Suppressor macrophage (primary cell): ENCODE measurements around the gene RPS6KB1.
A peak's percentile ranks its signal among the peaks of the same experiment; 100 is the strongest.
"Not testable (repeated sequence)": the region's sequence is repeated elsewhere in the genome, so short reads cannot be mapped to it uniquely, and the experiment has no call there.

Experiments
- DNase-seq, 4 experiments: peaks; one replicate each; pipeline ENCODE4 v3.0.0-alpha.2; 2020 to 2022

Gene RPS6KB1

GRCh38 chr17:59872351-59872750 is 20.6 kb upstream of the RPS6KB1 start:
- no peak for DNase-seq

- not testable (repeated sequence) for DNase-seq
Measured at GRCh38 chr17:59873414-59873813, 19.5 kb upstream of the RPS6KB1 start.

GRCh38 chr17:59874376-59874775 is 18.5 kb upstream of the RPS6KB1 start:
- DNase-seq: no peak

- DNase-seq: peak in 3 of 4 experiments; percentile 29 to 48 (median 47)
Measured at GRCh38 chr17:59876107-59876506, 16.8 kb upstream of the RPS6KB1 start.

GRCh38 chr17:59877965-59878364 is 15.0 kb upstream of the RPS6KB1 start:
- DNase-seq: no peak

GRCh38 chr17:59878624-59879023 is 14.3 kb upstream of the RPS6KB1 start:
- DNase-seq: no peak

GRCh38 chr17:59884861-59885260 is 8.1 kb upstream of the RPS6KB1 start:
- DNase-seq: no peak

GRCh38 chr17:59888145-59888750 is 4.7 kb upstream of the RPS6KB1 start:
- no peak for DNase-seq

GRCh38 chr17:59890720-59891119 is 2.2 kb upstream of the RPS6KB1 start:
- DNase-seq: no peak

GRCh38 chr17:59892251-59892923 is 534 bp upstream of the RPS6KB1 start:
- no peak for DNase-seq

GRCh38 chr17:59893676-59894100 is 767 bp downstream of the RPS6KB1 start:
- peak in 2 of 4 experiments; percentile 38 to 51 for DNase-seq

- DNase-seq: no peak
Measured at GRCh38 chr17:59897090-59897489, 4.2 kb downstream of the RPS6KB1 start.

- peak in 2 of 4 experiments; percentile 35 to 66 for DNase-seq
Measured at GRCh38 chr17:59899099-59899498, 6.2 kb downstream of the RPS6KB1 start.

GRCh38 chr17:59901604-59902003 is 8.7 kb downstream of the RPS6KB1 start:
- DNase-seq: no peak

GRCh38 chr17:59903455-59903854 is 10.5 kb downstream of the RPS6KB1 start:
- no peak for DNase-seq

GRCh38 chr17:59907467-59907866 is 14.5 kb downstream of the RPS6KB1 start:
- DNase-seq: no peak

GRCh38 chr17:59914274-59914854 is 21.4 kb downstream of the RPS6KB1 start:
- DNase-seq: peak; percentile 25 to 80 (median 46)

- no peak for DNase-seq
Measured at GRCh38 chr17:59916446-59916845, 23.5 kb downstream of the RPS6KB1 start.

GRCh38 chr17:59920637-59921036 is 27.7 kb downstream of the RPS6KB1 start:
- DNase-seq: not testable (repeated sequence)

- not testable (repeated sequence) for DNase-seq
Measured at GRCh38 chr17:59930121-59930520, 37.2 kb downstream of the RPS6KB1 start.

GRCh38 chr17:59930768-59931167 is 37.8 kb downstream of the RPS6KB1 start:
- peak in 1 of 4 experiments; percentile 2 for DNase-seq

GRCh38 chr17:59933317-59933716 is 40.4 kb downstream of the RPS6KB1 start:
- DNase-seq: not testable (repeated sequence)

- DNase-seq: not testable (repeated sequence)
Measured at GRCh38 chr17:59940697-59941096, 47.8 kb downstream of the RPS6KB1 start.

GRCh38 chr17:59941131-59941530 is 48.2 kb downstream of the RPS6KB1 start:
- DNase-seq: no peak
